GM12801 (cell line): Measurements from ENCODE around the gene ATRNL1.

Experiments
- CTCF ChIP-seq: IDR thresholded peaks from one replicate; pipeline ENCODE4 v1.5.1; 2011; ENCODE audit warnings: control low read depth; ENCODE audit not compliant: insufficient read length; ENCODE audit errors: extremely low read depth

Gene ATRNL1

GRCh38 chr10:115802911-115803310, 709.7 kb downstream of the ATRNL1 start:
- TF ChIP-seq CTCF = no peak

- no peak for TF ChIP-seq CTCF
Measured at GRCh38 chr10:115814542-115814941, 721.4 kb downstream of the ATRNL1 start.

- TF ChIP-seq CTCF = no peak
Measured at GRCh38 chr10:115818012-115818411, 724.8 kb downstream of the ATRNL1 start.

- TF ChIP-seq CTCF = no peak
Measured at GRCh38 chr10:115826396-115826795, 733.2 kb downstream of the ATRNL1 start.

- TF ChIP-seq CTCF = no peak
Measured at GRCh38 chr10:115827231-115828009, 734.3 kb downstream of the ATRNL1 start.

GRCh38 chr10:115829521-115830205, 736.5 kb downstream of the ATRNL1 start:
- no peak for TF ChIP-seq CTCF

GRCh38 chr10:115830265-115830970, 737.3 kb downstream of the ATRNL1 start:
- TF ChIP-seq CTCF = no peak
